Stimulated activated CD4-positive, alpha-beta T cell treated with anti-CD3 and anti-CD28 coated beads, Interleukin-1b, Interleukin-23, amount 100 ng/mL, for 48 hours (primary cell): Measurements from ENCODE around the gene GCH1.
A peak's percentile ranks its signal among the peaks of the same experiment; 100 is the strongest.
"Not testable (repeated sequence)": the region's sequence is repeated elsewhere in the genome, so short reads cannot be mapped to it uniquely, and the experiment has no call there.

Experiments used
- DNase-seq: peaks from one replicate; pipeline ENCODE4 v3.0.0-alpha.2; 2020

GCH1 gene

DNA sequence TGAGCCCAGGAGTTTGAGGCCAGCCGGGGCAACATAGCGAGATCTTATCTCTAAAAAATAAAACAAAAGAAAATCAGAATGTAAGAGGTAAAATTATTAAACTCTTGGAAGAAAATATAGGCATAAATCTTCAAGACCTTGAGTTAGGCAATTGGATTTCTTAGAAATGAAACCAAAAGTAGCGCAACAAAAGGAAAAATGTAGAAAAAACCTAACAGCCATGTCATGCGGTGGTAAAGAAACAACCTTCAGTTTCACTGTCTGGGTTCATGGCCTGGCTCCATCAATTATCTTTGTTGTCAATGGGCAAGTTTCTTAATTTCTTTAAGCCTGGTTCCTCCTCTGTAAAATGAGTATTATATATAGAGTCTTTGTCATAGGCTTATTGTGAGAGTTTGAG, 5.6 kb upstream of the GCH1 start:
- no peak for DNase-seq

DNA sequence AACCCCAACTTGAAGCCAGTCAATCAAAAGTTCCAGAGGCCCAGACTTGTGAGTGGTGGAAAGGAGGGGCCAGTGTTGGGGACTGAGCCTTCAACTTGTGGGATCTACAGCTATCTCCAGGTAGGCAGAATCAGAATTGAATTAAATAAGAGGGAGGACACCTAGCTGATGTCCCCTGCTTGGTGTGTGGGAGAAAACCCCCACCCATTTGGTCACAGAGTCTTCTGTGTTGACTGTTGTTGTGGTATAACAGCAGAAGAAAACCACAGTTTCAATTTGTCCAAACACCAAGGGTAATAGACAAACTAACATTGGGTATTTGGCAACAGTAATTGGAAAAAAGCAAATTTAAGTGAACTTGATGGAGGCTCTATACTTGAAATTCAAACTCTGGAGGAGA, 3.4 kb upstream of the GCH1 start:
- DNase-seq, result no peak

DNA sequence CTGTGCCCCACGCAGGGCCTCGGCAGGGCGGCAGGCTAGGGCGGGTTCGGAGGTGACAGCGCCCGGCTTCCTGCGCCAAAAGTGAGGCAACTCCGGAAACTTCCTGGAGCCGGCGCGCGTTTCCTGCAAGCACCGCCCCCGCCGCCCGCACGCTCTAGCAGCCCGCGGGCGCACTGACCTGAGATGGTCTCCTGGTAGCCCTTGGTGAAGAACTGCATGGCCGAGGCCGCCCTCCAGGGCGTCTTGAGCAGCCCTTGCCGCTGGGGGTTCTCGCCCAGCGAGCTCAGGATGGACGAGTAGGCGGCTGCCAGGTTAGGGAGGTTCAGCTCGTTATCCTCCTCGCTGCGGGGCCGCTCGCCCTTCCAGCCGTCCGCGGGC, 494 bp downstream of the GCH1 start:
- peak; percentile 81 for DNase-seq

DNA sequence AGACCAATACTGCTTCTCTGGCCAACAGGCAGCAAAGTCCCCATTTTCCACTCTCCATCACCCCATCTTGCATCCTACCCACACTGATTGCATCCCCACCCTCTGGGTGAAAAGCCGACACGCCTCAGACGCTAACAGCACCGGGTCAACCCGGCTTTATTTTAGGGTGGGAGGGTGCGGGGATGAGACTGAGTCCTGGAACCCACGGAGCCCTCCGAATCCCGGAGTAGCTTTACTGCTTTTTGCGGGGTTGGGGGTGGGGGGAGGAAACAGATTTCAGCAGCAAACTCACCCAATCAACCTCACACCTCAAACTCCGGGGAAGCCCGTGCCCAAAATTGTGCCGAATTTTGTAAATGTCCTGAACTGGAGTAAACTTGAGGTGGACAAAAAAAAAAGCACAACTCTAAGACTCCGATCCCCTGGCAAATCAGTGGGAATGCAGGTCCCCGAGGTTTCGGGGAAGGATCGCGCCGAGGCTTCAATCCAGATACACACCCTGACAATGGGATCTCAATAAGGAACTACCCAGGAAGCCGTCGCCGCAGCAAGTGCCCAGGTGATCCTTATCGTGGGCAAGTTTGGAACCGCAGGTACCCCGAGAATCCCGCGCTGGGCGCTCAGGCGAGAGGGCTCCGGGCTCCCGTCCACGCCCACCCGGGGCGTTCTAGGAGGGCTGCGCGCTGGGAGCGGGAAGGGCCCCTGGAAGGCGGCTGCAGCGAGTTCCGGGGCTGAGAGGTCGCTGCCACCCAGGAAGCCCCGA, 1.1 kb downstream of the GCH1 start:
- no peak for DNase-seq

DNA sequence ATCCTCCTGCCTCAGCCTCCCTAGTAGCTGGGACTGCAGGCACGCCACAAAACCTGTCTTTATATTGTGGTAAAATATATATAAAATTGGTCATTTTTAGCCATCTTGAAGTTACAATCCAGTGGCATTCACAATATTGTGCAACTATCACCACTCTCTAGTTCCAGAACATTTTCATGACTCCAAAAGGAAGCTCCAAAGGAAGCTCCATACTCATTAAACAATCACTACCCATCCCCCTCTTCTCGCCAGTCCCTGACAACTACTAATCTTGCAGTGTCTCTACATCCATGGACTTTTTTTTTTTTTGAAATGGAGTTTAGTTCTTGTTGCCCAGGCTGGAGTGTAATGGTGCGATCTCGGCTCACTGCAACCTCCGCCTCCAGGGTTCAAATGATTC, 3.1 kb downstream of the GCH1 start:
- no peak for DNase-seq

DNA sequence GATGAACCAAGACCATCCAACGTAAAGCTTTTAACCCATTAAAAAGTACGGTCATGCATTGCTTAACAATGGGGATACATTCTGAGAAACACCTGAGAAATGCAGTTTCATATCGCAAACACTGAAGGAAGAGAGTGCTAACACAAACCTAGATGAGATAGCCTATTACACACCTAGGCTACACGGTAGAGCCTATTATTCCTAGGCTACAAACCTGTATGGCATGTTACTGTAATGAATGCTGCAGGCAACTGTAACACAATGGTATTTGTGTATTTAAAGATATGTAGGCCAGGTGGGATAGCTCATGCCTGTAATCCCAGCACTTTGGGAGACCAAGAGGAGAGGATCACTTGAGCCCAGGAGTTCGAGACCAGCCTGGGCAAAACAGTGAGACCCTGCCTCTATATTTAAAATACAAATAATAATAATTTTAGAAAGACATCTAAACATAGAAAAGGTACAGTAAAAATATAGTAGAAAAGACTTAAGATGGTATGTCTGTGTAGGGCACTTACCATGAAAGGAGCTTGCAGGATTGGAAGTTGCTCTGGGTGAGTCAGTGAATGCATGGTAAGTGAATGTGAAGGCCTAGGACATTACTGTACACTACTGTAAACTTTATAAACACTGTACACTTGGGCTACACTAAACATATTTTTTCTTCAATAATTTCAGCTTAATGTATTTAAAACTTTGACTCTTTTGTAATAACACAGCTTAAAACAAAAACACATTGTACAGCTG, 4.6 kb downstream of the GCH1 start:
- DNase-seq, result not testable (repeated sequence)

DNA sequence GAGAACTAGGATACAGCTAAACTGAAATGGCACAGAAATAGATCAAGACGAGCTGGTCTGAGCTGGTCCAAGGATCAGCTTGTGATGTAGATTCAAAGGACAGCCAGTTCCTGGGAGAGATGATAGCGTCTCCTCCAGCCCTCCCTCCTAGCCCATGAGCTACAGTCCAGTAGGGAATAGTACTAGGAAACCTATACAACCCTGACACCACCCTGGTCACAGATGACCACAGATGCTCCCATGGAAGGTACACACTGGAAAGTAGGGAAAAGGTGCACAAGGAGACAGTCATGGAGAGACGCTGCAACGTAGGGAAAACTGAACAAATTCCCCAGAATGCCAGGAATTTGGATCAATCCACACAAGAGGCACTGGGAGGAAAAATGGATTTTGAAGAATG, 6.9 kb downstream of the GCH1 start:
- no peak for DNase-seq

DNA sequence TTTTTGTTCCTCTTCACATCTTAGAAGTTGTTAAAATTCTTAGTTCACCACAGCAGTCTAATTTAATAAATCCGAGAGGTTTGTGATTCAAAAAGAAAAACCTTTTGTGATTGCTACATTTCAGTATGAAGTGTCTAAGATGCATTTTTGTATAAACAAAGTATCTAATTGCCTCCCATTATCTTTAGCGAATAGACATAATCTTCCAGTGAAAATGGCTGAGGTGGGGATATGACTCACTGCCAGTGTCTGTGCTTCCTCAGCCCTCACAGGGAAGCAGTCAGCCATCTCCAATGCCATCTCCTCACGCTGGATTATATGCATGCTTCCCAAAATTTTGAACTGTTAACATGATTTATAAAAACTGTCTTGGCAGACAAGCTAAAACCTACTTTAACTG, 7.6 kb downstream of the GCH1 start:
- DNase-seq, result no peak

DNA sequence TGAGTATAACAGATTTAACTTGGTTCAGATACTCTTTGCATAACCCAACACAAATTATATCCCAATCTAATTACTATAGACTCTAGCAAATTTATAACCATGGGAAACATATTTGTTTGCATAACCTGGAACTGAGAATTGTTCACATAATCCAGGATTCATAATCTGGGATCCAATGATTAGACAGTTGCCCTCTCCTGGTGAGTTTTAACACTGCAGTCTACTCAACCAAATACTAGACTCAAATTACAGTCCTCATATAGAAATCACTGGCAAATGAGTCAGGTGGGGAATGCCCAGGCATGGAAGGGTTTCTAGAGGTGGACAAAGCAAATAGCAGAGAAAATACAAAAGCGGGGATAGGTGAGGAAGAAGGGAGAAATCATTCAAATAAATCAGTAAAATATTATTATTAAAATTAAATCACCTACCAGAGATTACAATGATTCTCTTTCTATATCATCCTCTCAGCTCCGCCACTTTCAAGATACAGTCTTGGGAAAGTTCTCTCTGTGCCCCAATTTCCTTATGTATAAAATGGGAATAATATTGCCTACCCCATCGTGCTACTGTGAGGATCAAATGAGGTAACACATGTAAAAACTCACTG, 9.4 kb downstream of the GCH1 start:
- peak; percentile 13 for DNase-seq

DNA sequence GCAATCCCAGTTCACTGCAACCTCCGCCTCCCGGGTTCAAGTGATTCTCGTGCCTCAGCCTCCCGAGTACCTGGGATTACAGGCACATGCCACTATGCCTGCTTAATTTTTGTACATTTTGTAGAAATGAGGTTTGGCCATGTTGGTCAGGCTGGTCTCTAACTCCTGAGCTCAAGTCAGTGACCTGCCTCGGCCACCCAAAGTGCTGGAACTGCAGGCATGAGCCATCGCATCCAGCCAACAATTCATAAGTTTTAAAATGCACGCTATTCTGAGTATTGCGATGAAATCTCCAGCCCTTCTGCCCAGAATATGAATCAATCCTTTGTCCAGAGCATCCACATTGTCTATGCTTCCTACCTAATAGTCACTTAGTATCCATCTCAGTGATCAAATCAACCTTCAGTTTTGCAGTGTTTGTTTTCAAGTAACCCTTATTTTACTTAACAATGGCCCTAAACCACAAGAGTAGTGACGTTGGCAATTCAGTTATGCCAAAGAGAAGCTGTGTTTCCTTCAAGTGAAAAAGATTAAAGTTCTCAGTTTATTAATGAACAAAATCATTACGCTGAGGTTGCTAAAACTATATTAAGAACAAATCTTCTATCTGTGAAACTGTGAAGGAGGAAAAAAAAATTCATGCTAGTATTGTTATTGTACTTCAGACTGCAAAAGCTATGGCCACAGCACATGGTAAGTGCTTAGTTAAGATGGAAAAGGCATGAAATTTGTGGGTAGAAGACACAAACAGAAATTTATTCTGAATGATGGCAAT, 11.0 kb downstream of the GCH1 start:
- DNase-seq, result no peak

DNA sequence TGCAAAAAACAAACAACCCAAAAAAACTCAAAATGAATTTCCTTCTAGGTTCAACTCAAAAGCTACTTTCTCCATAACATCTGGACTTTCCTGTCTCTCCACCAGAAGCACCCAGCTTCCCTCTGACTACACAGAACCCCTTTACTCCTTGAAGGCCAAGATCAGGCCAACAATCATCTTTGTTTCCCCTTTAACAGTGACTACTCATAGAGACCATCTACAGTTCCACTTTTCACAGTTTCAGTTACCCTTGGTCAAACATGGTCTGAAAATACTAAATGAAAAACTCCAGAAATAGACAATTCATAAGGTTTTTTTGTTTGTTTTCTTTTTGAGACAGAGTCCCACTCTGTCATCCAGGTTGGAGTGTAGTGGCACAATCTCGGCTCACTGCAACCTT, 11.8 kb downstream of the GCH1 start:
- DNase-seq, result no peak

DNA sequence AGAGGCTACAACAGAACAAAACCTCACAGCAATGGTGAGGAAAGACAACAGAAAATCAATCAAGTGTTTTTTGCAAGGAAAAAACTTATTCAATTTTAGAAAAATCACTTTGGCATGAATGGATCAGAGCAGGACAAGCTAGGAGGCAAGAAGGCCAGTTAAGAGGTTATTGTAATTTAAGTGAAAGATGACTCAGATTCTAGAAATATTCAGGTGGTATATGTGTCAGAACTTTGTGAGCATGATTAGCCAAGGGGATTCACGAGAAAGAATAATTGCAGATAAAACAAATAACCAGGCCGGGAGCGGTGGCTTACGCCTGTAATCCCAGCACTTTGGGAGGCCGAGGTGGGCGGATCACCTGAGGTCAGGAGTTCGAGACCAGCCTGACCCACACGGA, 12.7 kb downstream of the GCH1 start:
- no peak for DNase-seq

DNA sequence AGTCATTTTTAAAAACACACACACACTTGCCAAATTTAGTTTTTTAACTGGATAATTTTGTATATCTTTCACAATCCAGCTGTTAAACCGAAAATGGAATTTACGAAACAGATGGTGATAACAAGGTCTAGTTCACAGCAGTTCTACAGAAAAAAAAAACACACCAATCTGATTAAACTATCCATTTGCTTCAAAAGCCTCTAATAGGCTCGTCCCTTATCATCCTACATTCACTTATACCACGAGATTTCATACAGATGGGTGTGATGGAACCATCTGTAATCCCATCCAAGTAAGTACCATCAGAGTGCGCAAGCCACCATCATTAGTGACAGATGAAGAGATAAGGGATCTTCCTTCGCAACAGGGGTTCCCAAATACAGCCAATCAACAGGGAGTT, 20.1 kb downstream of the GCH1 start:
- no peak for DNase-seq

DNA sequence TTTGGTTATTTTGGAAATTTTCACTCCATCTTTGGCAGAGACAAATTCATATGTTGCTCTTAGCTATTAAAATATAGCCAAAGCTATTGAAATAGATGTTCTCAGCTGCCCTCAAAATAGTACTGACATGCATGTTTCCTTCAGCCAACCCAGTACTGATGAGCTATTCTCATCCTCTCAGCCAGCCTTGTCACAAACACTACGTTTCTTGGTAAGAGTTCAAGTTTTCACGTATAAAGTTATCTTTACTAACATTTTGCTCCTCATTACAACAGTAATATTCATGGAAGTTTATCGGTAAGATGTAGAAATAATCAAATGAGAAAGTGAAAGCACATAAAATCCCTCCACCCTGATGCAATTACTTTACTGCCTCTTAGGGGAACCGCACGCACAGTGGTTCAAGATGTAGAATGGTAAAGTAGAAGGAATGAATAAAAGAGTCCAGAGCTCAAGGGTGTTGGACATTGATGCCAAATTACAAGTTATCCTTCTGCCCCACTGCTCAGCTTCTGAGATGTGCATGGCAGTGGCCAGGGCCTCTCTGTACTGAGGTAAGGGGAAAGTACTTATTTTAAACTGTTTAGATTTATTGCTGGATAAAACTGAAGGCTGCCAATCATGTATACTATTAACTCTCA, 20.7 kb downstream of the GCH1 start:
- no peak for DNase-seq

DNA sequence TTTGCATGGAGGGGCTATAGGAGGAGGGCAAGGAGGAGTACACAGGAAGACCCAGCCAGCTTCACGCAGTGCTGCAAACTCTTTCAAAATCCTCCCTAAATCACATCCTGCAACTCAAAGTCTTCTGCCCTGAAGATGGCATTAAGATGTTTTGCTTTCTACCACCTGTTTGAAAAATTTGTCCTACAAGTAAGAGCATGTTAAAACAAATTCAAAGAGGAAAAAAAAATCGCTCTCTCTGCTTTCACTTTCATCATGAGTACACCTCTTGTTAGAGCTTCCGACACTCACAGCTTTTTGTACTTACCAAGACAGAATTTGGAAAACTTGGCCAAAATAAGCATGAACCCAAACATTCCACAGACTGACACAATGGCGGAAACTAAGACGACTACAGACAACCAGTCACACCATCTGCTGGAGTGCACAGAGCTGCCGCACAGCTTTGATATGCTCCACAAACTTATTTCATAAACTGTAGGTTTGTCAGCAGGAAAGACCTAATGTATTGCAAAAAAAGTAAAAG, 21.3 kb downstream of the GCH1 start:
- DNase-seq, result no peak

DNA sequence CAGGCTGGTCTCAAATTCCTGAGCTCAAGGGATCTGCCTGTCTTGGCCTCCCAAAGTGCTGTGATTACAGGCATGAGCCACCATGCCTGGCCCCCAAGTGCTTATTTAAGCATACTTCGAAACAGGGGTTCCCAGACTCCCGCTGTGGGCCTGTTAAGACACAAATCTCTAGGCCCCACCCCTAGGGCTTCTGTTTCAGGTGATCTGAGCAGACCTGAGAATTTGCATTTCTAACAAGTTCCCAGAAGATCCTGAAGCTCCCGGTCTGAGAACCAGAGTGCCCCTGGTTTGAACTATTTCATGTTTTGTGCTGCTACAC, 25.0 kb downstream of the GCH1 start:
- DNase-seq, result no peak

DNA sequence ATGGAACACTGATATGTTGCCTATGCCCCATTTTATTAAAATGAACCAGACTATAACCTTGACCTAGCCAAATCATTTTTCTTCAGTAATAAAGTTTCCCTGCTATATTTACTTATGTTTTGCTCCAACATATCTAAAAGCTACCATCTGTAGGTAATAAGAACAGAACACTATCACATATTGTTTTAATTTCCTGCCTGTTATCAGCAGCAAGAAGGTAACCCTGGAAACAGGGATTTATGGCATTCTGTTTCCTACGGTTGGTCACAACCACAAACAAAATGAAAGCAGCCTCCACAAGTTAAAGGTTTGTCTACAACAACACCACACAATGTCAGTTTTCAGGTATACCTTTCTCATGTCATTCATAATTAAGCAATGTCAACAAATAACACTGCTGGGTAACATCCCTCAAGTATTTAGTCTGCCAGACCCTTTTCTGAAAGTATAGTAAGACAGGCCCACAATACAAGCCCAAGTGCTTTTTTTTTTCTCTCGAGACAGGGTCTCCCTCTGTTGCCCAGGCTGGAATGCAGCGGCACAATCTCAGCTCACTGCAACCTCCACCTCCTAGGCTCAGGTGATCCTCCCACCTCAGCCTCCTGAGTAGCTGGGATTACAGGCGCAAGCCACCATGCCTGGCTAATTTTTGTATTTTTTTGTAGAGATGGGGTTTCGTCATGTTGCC, 25.5 kb downstream of the GCH1 start:
- no peak for DNase-seq

DNA sequence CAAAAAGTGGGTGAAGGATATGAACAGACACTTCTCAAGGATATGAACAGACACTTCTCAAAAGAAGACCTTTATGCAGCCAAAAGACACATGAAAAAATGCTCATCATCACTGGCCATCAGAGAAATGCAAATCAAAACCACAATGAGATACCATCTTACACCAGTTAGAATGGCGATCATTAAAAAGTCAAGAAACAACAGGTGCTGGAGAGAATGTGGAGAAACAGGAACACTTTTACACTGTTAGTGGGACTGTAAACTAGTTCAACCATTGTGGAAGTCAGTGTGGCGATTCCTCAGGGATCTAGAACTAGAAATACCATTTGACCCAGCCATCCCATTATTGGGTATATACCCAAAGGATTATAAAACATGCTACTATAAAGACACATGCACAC, 27.0 kb downstream of the GCH1 start:
- DNase-seq, result not testable (repeated sequence)

DNA sequence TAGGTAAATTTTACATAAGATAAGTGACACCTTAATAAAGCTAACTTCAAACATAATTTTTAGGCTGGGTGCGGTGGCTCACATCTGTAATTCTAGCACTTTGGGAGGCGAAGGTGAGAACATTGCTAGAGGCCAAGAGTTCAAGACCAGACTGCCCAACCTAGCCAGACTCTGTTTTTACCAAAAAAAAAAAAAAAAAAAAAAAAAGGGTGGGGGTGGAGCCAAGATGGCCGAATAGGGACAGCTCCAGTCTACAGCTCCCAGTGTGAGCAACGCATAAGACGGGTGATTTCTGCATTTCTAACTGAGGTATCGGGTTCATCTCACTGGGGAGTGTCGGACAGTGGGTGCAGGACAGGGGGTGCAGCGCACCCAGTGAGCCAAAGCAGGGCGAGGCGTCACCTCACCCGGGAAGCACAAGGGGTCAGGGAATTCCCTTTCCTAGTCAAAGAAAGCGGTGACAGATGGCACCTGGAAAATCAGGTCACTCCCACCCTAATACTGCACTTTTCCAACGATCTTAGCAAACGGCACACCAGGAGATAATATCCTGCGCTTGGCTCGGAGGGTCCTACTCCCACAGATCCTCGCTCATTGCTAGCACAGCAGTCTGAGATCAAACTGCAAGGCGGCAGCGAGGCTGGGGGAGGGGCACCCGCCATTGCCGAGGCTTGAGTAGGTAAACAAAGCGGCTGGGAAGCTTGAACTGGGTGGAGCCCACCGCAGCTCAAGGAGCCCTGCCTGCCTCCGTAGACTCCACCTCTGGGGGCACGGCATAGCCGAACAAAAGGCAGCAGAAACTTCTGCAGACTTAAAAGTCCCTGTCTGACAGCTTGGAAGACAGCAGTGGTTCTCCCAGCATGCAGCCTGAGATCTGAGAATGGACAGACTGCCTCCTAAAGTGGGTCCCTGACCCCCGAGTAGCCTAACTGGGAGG, 32.2 kb downstream of the GCH1 start:
- not testable (repeated sequence) for DNase-seq

DNA sequence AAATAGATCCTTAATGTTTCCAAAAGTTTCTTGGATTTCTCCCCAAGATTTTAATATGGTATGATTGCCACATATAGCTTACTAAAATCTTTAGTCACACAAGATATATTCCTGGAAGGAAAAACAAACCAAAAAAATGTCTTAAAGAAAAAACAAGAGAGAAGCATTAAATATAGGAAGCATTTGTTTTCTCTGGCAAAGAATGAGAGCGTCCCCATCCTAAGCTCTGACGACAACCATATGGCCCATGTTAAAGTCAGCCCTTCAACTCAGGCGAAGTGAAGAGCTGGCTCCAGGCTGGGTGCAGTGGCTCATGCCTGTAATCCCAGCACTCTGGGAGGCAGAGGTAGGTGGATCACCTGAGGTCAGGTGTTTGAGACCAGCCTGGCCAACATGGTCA, 35.6 kb downstream of the GCH1 start:
- no peak for DNase-seq

DNA sequence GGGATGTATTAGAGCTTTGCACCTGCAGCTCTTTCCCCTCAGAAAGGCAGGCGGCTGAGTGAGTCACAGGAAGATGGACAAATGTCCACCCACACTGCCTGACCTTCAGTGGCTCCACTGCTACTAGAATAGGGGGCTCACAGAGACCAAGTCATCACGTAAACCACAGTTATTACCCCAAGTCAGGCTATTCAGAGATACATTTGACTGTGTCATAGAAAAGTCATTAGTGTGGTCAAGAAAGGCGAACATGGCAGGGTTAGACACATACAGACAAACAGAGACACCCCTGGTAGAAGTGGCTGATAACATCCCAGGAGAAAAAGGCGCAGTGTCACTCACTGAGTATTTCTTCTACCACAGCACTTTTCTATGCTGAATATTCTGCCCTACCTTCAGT, 36.0 kb downstream of the GCH1 start:
- DNase-seq, result no peak
